Measurements from ENCODE around the gene LAMTOR3.

LAMTOR3 gene

DNA sequence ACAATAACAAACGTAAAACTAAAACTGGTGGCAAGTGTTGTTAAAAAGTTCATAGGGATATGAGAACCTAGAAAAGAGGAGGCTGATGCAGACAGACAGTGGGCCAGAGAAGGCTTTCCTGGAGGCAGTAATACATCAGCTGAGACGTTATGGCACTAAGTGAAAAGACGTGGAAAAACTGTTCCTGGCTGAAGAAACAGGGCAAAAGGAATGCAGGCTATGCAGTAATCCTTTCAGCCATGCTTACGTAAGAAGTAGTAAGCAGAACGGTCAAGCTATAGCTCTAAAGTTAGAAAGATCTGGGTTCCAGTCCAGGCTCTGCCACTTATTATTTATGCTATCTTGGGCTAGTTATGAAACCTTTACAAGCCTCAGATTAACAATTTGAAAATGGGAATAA is 6.4 kb downstream of the LAMTOR3 start:
- Histone ChIP-seq H3K9me3 (ENCODE audit: control insufficient read depth, insufficient read depth, low read length) (no peaks in the 10 kb centered on the region), H3K27me3 (ENCODE audit: control insufficient read depth, insufficient read depth, low read length) (no peaks in the 10 kb centered on the region), H3K4me1 (ENCODE audit: control insufficient read depth, insufficient read depth, low read length) (no peaks in the 10 kb centered on the region), H3K36me3 (ENCODE audit: control insufficient read depth, insufficient read depth, low read length) (no peaks in the 10 kb centered on the region), H3K4me3 (ENCODE audit: low read depth, low read length) (no peak overlapping the region), H3K9ac (ENCODE audit: low read depth, low read length) (no peak overlapping the region)

DNA sequence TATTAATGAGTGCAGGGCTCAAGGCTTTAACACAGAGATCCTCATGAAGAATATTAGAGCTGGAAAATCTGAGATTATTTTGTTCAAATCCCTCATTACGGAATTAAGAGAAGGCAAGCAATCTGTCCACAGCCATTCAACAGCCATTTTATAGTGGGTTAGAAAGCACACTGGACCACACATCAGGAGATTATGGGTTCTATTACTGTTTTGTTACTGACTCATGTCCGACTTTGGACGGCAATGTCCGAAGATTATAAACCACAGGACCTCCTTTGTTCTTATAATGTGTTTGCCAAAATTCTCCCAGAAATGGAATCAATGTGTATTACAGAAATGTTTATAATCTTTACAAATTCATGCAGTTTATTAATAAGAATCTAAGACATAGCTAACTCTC is 8.1 kb downstream of the LAMTOR3 start:
- H3K27me3 ChIP-seq (ENCODE audit: control insufficient read depth, insufficient read depth, low read length), result no peaks in the 10 kb centered on the region
- no peaks in the 10 kb centered on the region for H3K9me3 ChIP-seq (ENCODE audit: control insufficient read depth, insufficient read depth, low read length)
- no peaks in the 10 kb centered on the region for H3K36me3 ChIP-seq (ENCODE audit: control insufficient read depth, insufficient read depth, low read length)
- no peak overlapping the region for H3K9ac ChIP-seq (ENCODE audit: low read depth, low read length)
- H3K4me1 ChIP-seq (ENCODE audit: control insufficient read depth, insufficient read depth, low read length), result no peaks in the 10 kb centered on the region
- H3K4me3 ChIP-seq (ENCODE audit: low read depth, low read length), result no peak overlapping the region

DNA sequence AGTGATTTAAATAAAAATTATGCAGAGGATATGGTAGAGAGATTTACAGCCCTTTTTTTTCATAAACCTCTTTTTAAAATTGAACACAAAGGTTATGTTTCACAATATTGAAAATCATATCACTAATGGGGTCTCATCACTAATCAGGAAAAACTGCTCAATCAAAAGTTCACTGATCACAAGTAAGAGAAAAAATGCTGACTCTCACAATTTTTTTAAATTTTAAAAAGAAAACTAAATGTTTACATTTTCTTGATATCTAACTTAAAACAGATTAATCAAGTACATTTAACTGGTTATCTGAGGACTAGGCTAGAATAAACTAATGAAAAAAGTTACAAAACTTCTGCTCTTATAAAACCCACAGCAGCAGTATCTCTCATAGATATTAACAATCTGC is 8.5 kb downstream of the LAMTOR3 start:
- H3K36me3 ChIP-seq (ENCODE audit: control insufficient read depth, insufficient read depth, low read length), result no peaks in the 10 kb centered on the region
- no peaks in the 10 kb centered on the region for H3K9me3 ChIP-seq (ENCODE audit: control insufficient read depth, insufficient read depth, low read length)
- H3K4me1 ChIP-seq (ENCODE audit: control insufficient read depth, insufficient read depth, low read length), result no peaks in the 10 kb centered on the region
- no peak overlapping the region for H3K9ac ChIP-seq (ENCODE audit: low read depth, low read length)
- no peak overlapping the region for H3K4me3 ChIP-seq (ENCODE audit: low read depth, low read length)
- no peaks in the 10 kb centered on the region for H3K27me3 ChIP-seq (ENCODE audit: control insufficient read depth, insufficient read depth, low read length)

DNA sequence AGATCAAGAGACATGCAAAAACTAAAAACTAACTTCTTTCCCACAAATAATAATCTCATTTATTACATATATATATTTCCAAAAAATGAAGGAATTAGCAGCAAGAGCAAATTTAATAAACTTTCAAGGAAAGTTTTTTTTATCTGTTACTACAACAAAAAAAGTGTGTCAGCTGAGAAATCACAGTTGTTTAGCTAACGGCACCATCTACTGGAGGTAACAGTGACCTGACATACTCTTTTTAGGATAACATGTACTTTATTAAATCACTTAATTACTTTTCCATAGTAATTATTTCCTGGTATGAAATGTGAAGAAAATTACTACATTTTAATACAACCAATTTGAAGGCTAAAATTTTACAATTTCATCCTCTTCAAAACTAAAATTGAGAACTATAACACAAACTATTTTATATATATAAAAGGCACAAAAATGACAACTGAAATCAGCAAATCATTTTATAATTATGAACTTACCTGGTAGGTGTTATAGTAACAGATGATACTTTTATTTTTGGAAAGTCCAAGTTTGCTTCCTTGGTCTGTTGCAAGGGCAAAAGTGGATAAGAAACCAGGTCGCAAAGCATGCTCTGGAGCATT is 9.1 kb downstream of the LAMTOR3 start:
- no peak overlapping the region for H3K9ac ChIP-seq (ENCODE audit: low read depth, low read length)
- no peaks in the 10 kb centered on the region for H3K36me3 ChIP-seq (ENCODE audit: control insufficient read depth, insufficient read depth, low read length)
- no peaks in the 10 kb centered on the region for H3K9me3 ChIP-seq (ENCODE audit: control insufficient read depth, insufficient read depth, low read length)
- H3K4me1 ChIP-seq (ENCODE audit: control insufficient read depth, insufficient read depth, low read length), result no peaks in the 10 kb centered on the region
- H3K27me3 ChIP-seq (ENCODE audit: control insufficient read depth, insufficient read depth, low read length), result no peaks in the 10 kb centered on the region
- H3K4me3 ChIP-seq (ENCODE audit: low read depth, low read length), result no peak overlapping the region

DNA sequence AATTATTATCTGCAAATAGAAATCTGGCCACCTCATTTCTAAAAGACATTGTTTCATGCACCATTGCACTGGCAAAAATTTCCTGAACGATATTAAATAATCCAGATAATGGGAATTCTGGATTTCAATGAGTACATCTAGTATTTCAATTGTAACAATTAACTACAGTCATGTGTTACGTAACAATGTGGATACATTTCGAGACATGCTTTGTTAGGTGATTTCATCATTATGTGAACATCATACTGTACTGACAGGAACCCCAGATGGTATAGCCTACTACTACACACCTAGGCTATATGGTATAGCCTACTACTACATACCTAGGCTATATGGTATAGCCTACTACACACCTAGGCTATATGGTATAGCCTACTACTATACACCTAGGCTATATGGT is 14.8 kb downstream of the LAMTOR3 start:
- no peaks in the 10 kb centered on the region for H3K4me1 ChIP-seq (ENCODE audit: control insufficient read depth, insufficient read depth, low read length)
- no peaks in the 10 kb centered on the region for H3K27me3 ChIP-seq (ENCODE audit: control insufficient read depth, insufficient read depth, low read length)
- peaks cover 2% of the 10 kb centered on the region for H3K36me3 ChIP-seq (ENCODE audit: control insufficient read depth, insufficient read depth, low read length)

DNA sequence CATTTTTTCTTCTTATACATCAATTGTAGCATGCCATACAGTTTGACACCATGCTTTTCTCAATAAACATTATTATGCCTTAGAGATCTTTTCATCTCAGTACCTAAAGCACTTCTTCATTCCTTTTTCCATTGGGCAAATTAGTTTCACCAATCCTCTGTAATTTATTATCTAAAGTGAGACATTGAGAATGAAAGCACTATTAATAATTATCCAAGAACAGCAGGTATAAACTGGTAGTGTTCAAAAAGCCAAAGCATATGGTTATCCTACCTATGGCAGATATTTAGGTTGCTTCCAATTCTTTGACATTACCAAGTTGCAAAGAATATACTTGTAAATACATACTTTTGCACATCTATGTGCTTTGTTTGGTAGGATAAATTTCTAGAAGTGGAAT is 15.6 kb downstream of the LAMTOR3 start:
- no peaks in the 10 kb centered on the region for H3K27me3 ChIP-seq (ENCODE audit: control insufficient read depth, insufficient read depth, low read length)

More for the DNA sequence above, 14.8 kb downstream of the LAMTOR3 start:
- Histone ChIP-seq H3K4me3 (ENCODE audit: low read depth, low read length) (no peak overlapping the region), H3K9ac (ENCODE audit: low read depth, low read length) (no peak overlapping the region), H3K9me3 (ENCODE audit: control insufficient read depth, insufficient read depth, low read length) (no peaks in the 10 kb centered on the region)

DNA sequence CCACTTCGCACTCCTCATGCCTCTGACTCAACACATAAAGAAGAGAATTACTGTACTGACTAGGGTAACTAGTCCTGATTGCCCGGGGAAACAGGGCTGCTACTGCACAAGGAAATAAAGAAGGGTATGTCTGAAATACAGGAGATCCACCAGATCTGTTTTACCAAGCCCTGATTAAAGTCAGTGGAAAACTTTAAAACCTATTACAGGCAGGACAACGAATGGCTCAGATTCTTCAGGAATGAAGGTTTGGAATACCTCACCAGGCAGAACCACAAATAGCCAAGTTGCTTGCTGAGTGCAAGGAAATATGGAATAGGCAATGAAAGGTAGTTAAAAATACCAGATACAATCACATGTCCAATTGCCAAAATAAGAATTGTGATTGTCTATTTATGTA is 17.3 kb downstream of the LAMTOR3 start:
- Histone ChIP-seq H3K9me3 (ENCODE audit: control insufficient read depth, insufficient read depth, low read length) (no peaks in the 10 kb centered on the region), H3K9ac (ENCODE audit: low read depth, low read length) (no peak overlapping the region), H3K36me3 (ENCODE audit: control insufficient read depth, insufficient read depth, low read length) (peaks cover 2% of the 10 kb centered on the region), H3K4me1 (ENCODE audit: control insufficient read depth, insufficient read depth, low read length) (no peaks in the 10 kb centered on the region), H3K4me3 (ENCODE audit: low read depth, low read length) (no peak overlapping the region), H3K27me3 (ENCODE audit: control insufficient read depth, insufficient read depth, low read length) (no peaks in the 10 kb centered on the region)

More for the DNA sequence above, 15.6 kb downstream of the LAMTOR3 start:
- H3K4me1 ChIP-seq (ENCODE audit: control insufficient read depth, insufficient read depth, low read length), result no peaks in the 10 kb centered on the region
- H3K4me3 ChIP-seq (ENCODE audit: low read depth, low read length), result no peak overlapping the region
- H3K9ac ChIP-seq (ENCODE audit: low read depth, low read length), result no peak overlapping the region
- no peaks in the 10 kb centered on the region for H3K9me3 ChIP-seq (ENCODE audit: control insufficient read depth, insufficient read depth, low read length)
- H3K36me3 ChIP-seq (ENCODE audit: control insufficient read depth, insufficient read depth, low read length), result peaks cover 2% of the 10 kb centered on the region

DNA sequence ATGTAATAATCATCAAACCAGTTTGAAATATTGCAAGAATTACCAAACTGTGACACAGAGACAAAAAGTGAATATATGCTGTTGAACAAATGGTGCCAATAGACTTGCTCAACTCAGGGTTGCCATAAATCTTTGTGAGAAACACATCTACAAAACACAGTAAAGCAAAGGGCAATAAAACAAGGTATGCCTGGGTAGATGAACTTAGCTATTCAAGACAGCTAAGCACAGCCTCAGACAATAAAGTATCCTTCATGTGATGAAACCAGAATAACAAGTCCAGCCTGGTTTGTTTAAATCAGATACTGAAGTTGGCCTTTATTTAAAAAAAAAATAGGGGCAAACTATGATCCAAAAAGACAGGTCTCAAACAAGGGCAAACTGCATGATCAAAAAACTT is 19.2 kb downstream of the LAMTOR3 start:
- Histone ChIP-seq H3K36me3 (ENCODE audit: control insufficient read depth, insufficient read depth, low read length) (peaks cover 2% of the 10 kb centered on the region), H3K27me3 (ENCODE audit: control insufficient read depth, insufficient read depth, low read length) (no peaks in the 10 kb centered on the region), H3K4me3 (ENCODE audit: low read depth, low read length) (no peak overlapping the region), H3K4me1 (ENCODE audit: control insufficient read depth, insufficient read depth, low read length) (no peaks in the 10 kb centered on the region), H3K9ac (ENCODE audit: low read depth, low read length) (no peak overlapping the region), H3K9me3 (ENCODE audit: control insufficient read depth, insufficient read depth, low read length) (no peaks in the 10 kb centered on the region)

DNA sequence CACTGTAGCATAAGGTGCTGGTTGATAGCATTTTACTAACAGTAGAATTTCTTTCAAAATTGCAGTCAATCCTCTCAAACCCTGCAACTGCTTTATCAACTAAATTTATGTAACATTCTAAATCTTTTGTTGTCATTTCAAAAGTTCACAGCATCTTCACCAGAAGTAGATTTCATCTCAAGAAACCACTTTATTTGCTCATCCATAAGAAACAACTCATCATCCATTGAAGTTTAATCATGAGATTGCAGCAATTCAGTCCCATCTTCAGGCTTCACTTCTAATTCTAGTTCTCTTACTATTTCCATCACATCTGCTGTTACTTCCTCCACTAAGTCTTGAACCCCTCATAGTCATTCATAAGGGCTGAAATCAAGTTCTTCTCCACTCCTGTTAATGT is 21.7 kb downstream of the LAMTOR3 start:
- Histone ChIP-seq H3K9me3 (ENCODE audit: control insufficient read depth, insufficient read depth, low read length) (no peaks in the 10 kb centered on the region), H3K9ac (ENCODE audit: low read depth, low read length) (no peak overlapping the region), H3K4me3 (ENCODE audit: low read depth, low read length) (no peak overlapping the region), H3K36me3 (ENCODE audit: control insufficient read depth, insufficient read depth, low read length) (no peaks in the 10 kb centered on the region), H3K4me1 (ENCODE audit: control insufficient read depth, insufficient read depth, low read length) (no peaks in the 10 kb centered on the region), H3K27me3 (ENCODE audit: control insufficient read depth, insufficient read depth, low read length) (no peaks in the 10 kb centered on the region)

DNA sequence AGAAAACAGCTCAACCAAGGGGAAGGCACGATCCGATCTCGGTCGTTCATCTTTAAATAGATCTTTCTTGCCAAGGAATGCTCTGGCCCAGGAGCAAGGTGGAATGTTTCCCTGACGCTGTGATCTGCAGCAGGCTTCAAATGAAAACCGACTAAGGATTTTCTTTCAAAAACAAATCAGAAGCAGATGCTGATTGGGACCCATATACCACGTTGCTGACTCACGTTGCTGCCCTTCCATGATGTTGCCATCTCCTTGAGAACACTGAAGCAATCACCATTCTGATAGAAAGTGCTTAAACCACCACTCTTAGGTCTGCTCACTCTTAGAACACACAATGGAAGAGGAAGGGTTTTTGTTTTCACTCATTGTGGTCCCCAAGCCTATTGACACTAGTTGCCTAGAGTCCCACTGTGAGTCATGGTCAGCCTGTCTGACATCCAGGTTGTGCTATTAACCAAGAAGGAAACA is 26.1 kb downstream of the LAMTOR3 start:
- Histone ChIP-seq H3K4me1 (ENCODE audit: control insufficient read depth, insufficient read depth, low read length) (no peaks in the 10 kb centered on the region), H3K36me3 (ENCODE audit: control insufficient read depth, insufficient read depth, low read length) (no peaks in the 10 kb centered on the region), H3K9ac (ENCODE audit: low read depth, low read length) (no peak overlapping the region), H3K27me3 (ENCODE audit: control insufficient read depth, insufficient read depth, low read length) (no peaks in the 10 kb centered on the region), H3K4me3 (ENCODE audit: low read depth, low read length) (no peak overlapping the region), H3K9me3 (ENCODE audit: control insufficient read depth, insufficient read depth, low read length) (no peaks in the 10 kb centered on the region)

DNA sequence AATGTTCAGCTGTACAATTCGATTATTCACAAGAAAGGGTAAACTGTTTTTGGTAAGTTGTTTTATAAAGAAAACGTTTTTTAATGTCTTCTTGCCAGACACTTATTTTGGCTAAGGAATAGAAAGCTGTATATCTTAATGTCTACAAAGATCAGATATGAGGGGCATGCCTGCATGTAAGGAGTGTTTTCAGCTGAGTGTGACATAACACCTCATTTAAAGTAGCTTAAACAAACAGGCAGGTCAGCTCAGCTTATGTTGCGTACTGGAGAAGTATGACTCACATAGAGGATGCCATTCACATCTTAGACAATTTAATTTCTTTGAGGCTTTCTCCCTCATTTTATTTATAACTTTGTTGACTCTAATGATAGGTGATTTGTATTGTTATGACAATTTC is 30.4 kb downstream of the LAMTOR3 start:
- H3K4me1 ChIP-seq (ENCODE audit: control insufficient read depth, insufficient read depth, low read length), result no peaks in the 10 kb centered on the region
- no peaks in the 10 kb centered on the region for H3K27me3 ChIP-seq (ENCODE audit: control insufficient read depth, insufficient read depth, low read length)
- no peak overlapping the region for H3K4me3 ChIP-seq (ENCODE audit: low read depth, low read length)
- no peak overlapping the region for H3K9ac ChIP-seq (ENCODE audit: low read depth, low read length)
- H3K9me3 ChIP-seq (ENCODE audit: control insufficient read depth, insufficient read depth, low read length), result no peaks in the 10 kb centered on the region
- H3K36me3 ChIP-seq (ENCODE audit: control insufficient read depth, insufficient read depth, low read length), result no peaks in the 10 kb centered on the region

DNA sequence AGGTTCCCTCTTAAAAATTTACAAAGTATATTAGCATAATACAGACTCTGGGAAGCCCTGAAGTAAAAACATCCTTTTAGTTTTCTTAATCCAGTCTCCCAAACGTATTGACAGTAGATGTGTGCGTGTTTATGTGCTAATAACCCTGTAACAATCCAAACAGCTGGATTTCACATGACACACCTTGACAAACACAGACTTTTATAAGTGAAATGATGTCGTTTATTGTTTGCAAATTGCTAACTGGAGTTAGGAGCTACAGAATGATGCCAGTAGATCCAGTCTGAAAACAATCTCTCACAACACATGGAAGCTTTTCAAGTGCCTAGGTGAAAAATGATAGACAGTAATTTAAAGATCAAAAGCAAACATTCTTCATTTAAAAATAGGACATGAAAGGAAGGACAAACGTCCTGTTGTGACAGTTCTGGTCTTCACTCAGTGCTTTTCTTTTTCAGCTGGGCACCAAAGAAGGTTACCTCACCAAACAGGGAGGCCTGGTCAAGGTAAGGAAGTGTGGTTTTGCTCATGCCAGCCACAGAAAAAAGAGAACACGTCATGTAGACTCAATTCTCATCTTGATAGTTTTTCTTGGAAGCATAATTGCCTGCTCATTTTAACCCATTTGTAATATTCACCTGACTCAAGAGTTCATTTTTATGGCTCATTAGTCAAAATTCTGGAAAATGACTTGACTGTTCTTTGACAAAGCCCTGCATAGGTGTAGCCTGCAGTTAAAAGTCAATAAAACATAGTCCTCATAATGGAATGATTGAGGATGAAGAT is 32.9 kb downstream of the LAMTOR3 start:
- Histone ChIP-seq H3K36me3 (ENCODE audit: control insufficient read depth, insufficient read depth, low read length) (no peaks in the 10 kb centered on the region), H3K27me3 (ENCODE audit: control insufficient read depth, insufficient read depth, low read length) (no peaks in the 10 kb centered on the region), H3K4me1 (ENCODE audit: control insufficient read depth, insufficient read depth, low read length) (no peaks in the 10 kb centered on the region)

More for the DNA sequence above, 32.9 kb downstream of the LAMTOR3 start:
- Histone ChIP-seq H3K9ac (ENCODE audit: low read depth, low read length) (no peak overlapping the region), H3K9me3 (ENCODE audit: control insufficient read depth, insufficient read depth, low read length) (no peaks in the 10 kb centered on the region), H3K4me3 (ENCODE audit: low read depth, low read length) (no peak overlapping the region)
